Gastrocnemius medialis (tissue), 4 donors: ENCODE data around the gene PPFIA4.

ENCODE experiments used
- POLR2A ChIP-seq, 2 donors: fragments of 450-650 bp; IDR thresholded peaks; one replicate each; pipeline ENCODE4 v1.6.1; 2017; ENCODE audit warnings: antibody characterized with exemption in 2 of 2, mild to moderate bottlenecking in 2 of 2, moderate library complexity in 2 of 2
- TF ChIP-seq, protein P1 (sequence below), 5 experiments: fragments of 450-650 bp in 3 of 5; fragments of 200-600 bp in 2 of 5; sonication (generic) in 2 of 5; IDR thresholded peaks in 4 of 5; conservative IDR thresholded peaks in 1 of 5; 1 replicate in 4 of 5; 2 replicates in 1 of 5; pipeline ENCODE4 v1.5.1; 2016 to 2019; ENCODE audit warnings: antibody characterized with exemption in 5 of 5, mild to moderate bottlenecking in 3 of 5, moderate library complexity in 3 of 5

DNA sequence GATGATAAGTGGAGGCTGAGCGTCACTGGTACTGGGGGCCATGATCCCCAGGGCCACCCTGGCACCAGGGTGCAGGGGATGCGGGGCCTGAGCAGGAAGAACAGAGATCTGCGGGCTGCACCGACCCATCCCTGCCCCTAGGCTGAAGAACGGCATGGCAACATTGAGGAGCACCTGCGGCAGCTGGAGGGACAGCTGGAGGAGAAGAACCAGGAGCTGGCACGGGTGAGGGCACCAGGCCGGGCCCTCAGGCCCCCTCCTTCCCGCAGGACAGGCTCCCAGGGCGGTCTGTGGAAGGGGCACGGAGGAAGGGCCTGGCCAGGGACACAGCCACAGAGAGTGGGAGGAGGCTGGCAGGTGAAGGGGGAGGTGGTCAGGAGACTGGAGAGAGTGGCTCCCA is 21.8 kb downstream of the PPFIA4 start:
- TF ChIP-seq POLR2A (IDR thresholded peaks at IDR 0.05): no peak
- TF ChIP-seq, protein P1, sequence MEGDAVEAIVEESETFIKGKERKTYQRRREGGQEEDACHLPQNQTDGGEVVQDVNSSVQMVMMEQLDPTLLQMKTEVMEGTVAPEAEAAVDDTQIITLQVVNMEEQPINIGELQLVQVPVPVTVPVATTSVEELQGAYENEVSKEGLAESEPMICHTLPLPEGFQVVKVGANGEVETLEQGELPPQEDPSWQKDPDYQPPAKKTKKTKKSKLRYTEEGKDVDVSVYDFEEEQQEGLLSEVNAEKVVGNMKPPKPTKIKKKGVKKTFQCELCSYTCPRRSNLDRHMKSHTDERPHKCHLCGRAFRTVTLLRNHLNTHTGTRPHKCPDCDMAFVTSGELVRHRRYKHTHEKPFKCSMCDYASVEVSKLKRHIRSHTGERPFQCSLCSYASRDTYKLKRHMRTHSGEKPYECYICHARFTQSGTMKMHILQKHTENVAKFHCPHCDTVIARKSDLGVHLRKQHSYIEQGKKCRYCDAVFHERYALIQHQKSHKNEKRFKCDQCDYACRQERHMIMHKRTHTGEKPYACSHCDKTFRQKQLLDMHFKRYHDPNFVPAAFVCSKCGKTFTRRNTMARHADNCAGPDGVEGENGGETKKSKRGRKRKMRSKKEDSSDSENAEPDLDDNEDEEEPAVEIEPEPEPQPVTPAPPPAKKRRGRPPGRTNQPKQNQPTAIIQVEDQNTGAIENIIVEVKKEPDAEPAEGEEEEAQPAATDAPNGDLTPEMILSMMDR (IDR thresholded peaks at IDR 0.05 in 4 of 5, conservative IDR thresholded peaks at IDR 0.05 in 1 of 5): no peak
